ENCODE results near the gene THADA.

Gene THADA

GRCh38 chr2:43383533-43383932 lies 212.3 kb downstream of the THADA start:
- DNase-seq, result no peak

- no peak for DNase-seq
Measured at GRCh38 chr2:43379494-43379893, 216.3 kb downstream of the THADA start.

GRCh38 chr2:43377327-43377726 lies 218.5 kb downstream of the THADA start:
- no peak for DNase-seq

GRCh38 chr2:43376523-43377198 lies 219.2 kb downstream of the THADA start:
- DNase-seq, result no peak

GRCh38 chr2:43375746-43376522 lies 219.9 kb downstream of the THADA start:
- DNase-seq, result no peak

- no peak for DNase-seq
Measured at GRCh38 chr2:43372416-43373081, 223.3 kb downstream of the THADA start.

- no peak for DNase-seq
Measured at GRCh38 chr2:43370705-43371104, 225.1 kb downstream of the THADA start.

GRCh38 chr2:43370146-43370545 lies 225.7 kb downstream of the THADA start:
- DNase-seq, result no peak

- DNase-seq, result no peak
Measured at GRCh38 chr2:43368483-43369385, 227.1 kb downstream of the THADA start.

GRCh38 chr2:43367012-43367782 lies 228.6 kb downstream of the THADA start:
- no peak for DNase-seq

GRCh38 chr2:43363120-43363519 lies 232.7 kb downstream of the THADA start:
- DNase-seq, result no peak

- DNase-seq, result no peak
Measured at GRCh38 chr2:43361286-43361685, 234.6 kb downstream of the THADA start.

- DNase-seq, result no peak
Measured at GRCh38 chr2:43360137-43360536, 235.7 kb downstream of the THADA start.

GRCh38 chr2:43358410-43359201 lies 237.2 kb downstream of the THADA start:
- DNase-seq, result no peak

- DNase-seq, result no peak
Measured at GRCh38 chr2:43356774-43357173, 239.1 kb downstream of the THADA start.

GRCh38 chr2:43355399-43355798 lies 240.4 kb downstream of the THADA start:
- no peak for DNase-seq

- DNase-seq, result no peak
Measured at GRCh38 chr2:43349904-43350303, 245.9 kb downstream of the THADA start.

- no peak for DNase-seq
Measured at GRCh38 chr2:43348908-43349661, 246.8 kb downstream of the THADA start.

GRCh38 chr2:43347746-43348145 lies 248.1 kb downstream of the THADA start:
- no peak for DNase-seq
